DMS153 treated with DMSO at 0.1 percent for 48 hours (cell line): ENCODE measurements around the gene KRT86.
"Not testable (repeated sequence)": the region's sequence is repeated elsewhere in the genome, so short reads cannot be mapped to it uniquely, and the experiment has no call there.

Experiments used
- DNase-seq: peaks from one replicate; lab custom pipeline; 2025; ENCODE audit not compliant: unreplicated experiment; lab: John Stamatoyannopoulos, UW

Gene KRT86

GRCh38 chr12:52290483-52291134 lies 16.2 kb downstream of the KRT86 start:
- DNase-seq, result not testable (repeated sequence)

DNA sequence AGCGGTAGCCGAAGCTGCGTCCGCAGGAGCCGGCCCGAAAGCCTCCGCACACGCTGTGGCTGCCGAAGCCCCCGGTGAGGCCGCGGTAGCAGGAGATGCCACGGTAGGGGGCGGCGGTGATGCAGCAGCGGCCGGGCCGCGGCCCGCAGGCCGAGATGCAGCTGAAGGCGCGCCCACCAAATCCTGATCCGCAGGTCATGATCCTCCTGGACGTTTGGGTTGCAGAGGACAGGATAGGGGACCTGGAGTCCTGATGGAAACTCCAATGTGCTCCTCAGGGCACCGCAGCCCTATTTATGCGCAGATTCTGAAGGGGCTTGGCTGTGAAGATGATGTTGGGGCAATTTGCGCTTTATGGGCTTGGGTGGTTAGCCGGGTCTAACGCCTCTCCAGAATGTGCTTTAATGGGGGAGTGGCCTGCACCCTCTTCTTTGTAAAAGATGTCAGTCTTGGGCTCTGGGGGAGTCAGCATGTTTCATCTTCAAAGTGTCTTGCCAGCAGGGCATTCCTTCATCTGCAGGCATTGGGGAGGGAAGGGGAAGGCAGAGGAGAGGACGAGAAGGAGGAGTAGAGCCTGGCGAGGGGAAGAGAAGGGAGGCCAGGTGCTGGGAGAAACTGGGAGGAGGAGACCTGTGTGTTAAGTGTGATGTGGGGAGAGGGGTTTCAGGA lies 17.0 kb downstream of the KRT86 start, which contains the start of gene KRT81:
Gene KRT81, minus strand, starts transcription at position 268 of the 669 bp plus-strand sequence. Its CDS starts 69 bp downstream, at position 199.
- DNase-seq, result no peak

DNA sequence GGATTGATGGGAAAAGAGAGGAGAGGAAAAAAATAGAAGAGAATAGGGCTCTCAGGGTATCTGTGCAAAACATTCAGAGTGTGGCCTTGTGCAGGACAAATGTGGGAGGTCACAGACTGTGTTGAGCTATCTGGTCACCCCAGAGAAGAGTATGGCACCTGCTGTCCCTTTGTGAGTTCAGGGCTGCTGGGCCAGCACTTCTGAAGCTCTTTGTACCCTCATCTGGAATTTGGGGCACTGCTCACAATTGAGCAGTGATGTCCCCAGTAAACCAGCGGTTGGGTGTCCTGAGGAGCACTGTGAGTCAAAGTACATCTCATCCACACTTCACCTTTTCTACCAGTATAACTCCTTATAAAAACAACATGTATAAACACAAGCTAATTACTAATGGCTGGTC lies 19.5 kb downstream of the KRT86 start:
- DNase-seq, result no peak

- DNase-seq, result no peak
Measured at GRCh38 chr12:52294803-52295202, 20.4 kb downstream of the KRT86 start.

DNA sequence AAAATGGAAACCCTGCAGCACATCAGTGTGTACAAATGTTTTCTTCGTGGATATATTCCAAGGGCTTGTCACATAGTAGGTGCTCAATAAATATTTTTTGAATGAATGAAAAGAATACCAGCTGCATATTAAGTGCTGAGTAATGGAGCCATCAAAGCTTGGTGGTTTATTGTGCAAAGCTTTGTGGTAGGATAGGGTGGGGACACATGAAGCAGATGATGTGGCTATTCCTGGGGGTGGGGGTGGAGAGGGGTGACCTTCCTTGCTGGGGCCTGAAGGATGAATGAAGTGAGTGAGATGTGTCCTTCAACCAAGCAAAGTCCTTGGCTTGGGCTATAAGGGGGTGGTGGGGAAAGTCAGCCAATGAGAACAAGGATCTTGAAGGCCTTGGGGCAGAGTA lies 21.2 kb downstream of the KRT86 start:
- no peak for DNase-seq

DNA sequence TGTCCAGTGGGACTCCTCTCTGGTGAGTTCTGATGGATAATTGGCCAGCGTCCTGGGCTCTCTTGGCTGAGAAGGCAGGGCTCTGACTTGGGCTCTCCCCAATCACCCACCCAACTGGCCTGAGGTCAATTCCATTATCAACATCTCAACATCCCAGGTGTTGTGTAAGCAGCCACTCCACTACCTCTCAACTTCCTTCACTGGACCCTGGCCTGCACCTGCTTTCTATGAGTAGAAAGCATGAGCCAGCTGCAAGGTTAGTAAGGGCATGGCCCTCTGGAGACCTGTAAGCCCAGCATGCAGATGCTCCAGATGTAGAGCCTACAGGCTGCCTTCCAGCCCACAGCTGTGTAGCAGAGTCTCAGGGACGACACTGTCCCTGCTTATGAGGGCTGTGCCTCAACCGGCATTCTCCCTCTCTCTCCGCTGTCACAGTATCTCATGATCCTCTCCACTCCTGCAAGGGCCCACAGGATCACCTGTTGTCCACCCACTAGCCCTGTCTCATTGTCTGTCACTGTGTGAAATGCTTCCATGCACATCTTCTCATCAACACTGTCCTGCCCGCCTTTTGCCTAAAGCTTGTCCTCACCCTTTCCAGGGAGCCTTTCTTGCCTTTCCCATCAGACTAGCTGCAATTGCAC lies 22.2 kb downstream of the KRT86 start:
- no peak for DNase-seq

DNA sequence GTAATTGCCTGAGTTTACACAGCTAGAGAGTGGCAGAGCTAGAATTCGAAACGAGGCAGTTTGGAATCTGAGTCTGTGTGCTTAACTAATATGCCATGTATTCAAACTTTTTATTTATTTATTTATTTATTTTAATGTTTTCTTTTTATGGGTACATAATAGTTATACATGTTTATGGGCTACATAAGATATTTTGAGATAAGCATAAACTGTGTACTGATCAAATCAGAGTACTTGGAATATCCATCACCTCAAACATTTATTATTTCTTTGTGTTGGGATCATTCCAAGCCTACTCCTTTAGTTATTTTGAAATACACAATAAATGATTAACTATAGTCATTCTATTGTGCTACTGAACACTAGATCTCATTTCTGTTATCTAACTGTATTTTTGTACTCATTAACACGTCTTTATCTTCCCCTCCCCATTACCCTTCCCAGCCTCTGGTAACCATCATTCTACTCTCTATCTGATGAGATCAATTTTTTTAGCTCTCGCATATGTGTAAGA lies 24.3 kb downstream of the KRT86 start:
- no peak for DNase-seq

DNA sequence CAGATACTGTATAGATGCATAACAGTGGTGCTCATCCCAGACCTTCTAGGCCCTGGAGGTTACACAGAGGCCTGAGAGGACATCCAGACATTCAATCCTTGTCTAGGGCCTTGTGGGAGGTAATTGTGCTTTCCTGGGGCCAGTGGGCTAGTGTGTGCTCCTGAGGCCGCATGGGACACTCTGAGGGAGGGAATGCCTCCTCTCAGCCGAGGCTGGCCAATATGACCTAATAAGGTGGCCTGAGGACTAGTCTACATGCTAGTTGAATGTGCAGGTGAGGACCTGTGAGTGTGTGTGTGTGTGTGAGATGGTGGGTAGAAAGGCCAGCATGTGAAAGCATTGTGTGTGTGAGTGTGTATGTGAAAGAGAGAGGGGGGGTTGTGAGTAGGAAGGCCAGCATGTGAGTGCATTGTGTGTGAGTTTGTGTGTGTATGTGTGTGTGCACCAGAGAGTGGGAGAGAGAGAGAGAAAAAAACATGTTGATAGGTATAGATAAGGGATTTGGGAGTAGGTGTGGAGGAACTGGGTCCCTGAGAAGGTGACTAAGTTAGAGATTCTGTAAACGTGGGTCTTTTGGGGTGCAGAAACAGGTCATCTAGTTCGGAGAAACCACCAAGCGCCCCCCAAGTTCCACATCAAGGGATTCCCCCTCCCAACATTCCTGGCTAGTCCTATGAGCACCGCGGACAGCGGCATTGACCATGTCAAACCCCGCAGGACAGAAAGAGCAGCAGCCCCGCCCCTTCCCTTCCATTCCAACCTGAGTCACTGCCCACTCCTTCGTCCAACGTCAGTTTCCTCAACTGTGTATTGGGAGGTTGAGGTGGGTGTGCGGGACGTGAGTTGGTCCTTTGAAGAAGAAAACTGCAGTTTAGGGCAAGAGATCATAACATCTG lies 26.6 kb downstream of the KRT86 start:
- no peak for DNase-seq

GRCh38 chr12:52301721-52302120 lies 27.3 kb downstream of the KRT86 start:
- DNase-seq, result not testable (repeated sequence)

GRCh38 chr12:52302242-52302914 lies 27.9 kb downstream of the KRT86 start:
- not testable (repeated sequence) for DNase-seq

- DNase-seq, result not testable (repeated sequence)
Measured at GRCh38 chr12:52304941-52305411, 30.5 kb downstream of the KRT86 start.

GRCh38 chr12:52305921-52306705 lies 31.7 kb downstream of the KRT86 start:
- DNase-seq, result no peak

- no peak for DNase-seq
Measured at GRCh38 chr12:52306731-52307130, 32.3 kb downstream of the KRT86 start.

DNA sequence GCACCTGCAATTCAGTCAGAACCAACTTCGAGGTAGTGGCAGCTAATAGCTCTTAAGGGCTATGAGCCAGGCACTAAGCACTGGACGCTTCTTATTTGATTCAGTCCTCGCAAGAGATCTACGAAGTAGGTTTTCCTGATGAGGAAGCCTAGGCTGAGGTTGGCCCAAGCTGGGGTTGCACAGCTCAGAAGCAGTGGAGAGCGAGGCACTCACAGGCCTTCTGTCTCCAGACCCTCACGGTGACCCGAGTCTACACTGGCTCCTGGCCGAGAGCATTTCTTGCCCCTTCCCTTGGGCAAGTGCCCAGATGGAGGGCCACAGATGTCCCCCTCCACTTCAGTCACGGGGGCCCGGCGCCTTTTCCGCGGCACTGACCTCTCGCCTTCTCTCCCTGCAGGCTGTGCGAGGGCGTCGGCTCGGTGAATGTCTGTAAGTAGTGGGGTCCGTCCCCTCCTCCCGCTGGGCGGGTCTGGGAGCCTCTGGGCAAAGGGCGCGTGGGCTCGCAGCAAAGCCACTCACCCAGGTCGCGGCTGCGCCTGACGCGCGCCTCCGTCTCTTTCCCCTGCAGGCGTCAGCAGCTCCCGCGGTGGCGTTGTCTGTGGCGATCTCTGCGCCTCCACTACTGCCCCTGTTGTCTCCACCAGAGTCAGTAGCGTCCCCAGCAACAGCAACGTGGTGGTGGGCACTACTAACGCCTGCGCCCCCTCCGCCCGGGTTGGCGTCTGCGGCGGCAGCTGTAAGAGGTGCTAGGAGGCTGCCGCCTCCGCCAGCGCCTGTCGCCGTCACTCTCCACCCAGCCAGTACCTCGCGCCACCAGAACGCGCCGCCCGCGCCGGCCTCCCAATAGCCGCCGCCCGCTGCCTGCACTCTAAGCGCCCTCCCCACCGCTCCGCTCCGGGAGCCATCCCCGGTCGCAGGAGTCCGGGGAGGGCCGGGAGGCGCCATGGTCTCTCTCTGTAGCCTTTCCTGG lies 33.7 kb downstream of the KRT86 start:
- peak; percentile 44 for DNase-seq

- DNase-seq, result no peak
Measured at GRCh38 chr12:52308806-52309425, 34.5 kb downstream of the KRT86 start.

- peak; percentile 10 for DNase-seq
Measured at GRCh38 chr12:52310622-52311284, 36.3 kb downstream of the KRT86 start.

GRCh38 chr12:52311285-52311648 lies 36.8 kb downstream of the KRT86 start:
- DNase-seq, result no peak
